HFFc6 (cell line): ENCODE measurements around the gene COQ3. TPM values are rescaled to one million over a fixed set of nuclear protein-coding genes. Genes with fewer than 3 reads are reported as not detected.
A peak's percentile ranks its signal among the peaks of the same experiment; 100 is the strongest.

ENCODE experiments used
- DNase-seq: peaks from one replicate; pipeline ENCODE4 v3.0.0-alpha.2; 2018
- H3K27ac Mint-ChIP-seq: 2 replicates; pipeline ENCODE4 v1.8.0; 2020; ENCODE audit warnings: mild to moderate bottlenecking, mixed read lengths
- H3K27me3 Mint-ChIP-seq: 2 replicates; pipeline ENCODE4 v1.8.0; 2021; ENCODE audit warnings: mild to moderate bottlenecking, moderate library complexity, mixed read lengths; ENCODE audit not compliant: insufficient read depth
- H3K36me3 Mint-ChIP-seq: 2 replicates; pipeline ENCODE4 v1.8.0; 2021; ENCODE audit warnings: low read depth, mixed read lengths
- H3K4me1 Mint-ChIP-seq: 2 replicates; pipeline ENCODE4 v1.8.0; 2020; ENCODE audit warnings: low read depth, mixed read lengths
- H3K4me3 Mint-ChIP-seq: 2 replicates; pipeline ENCODE4 v1.8.0; 2020; ENCODE audit warnings: mild to moderate bottlenecking, moderate library complexity, mixed read lengths
- H3K9me3 Mint-ChIP-seq: 2 replicates; pipeline ENCODE4 v1.8.0; 2020; ENCODE audit warnings: mild to moderate bottlenecking, mixed read lengths
- CTCF ChIP-seq: fragments of 200-600 bp; sonication (generic); IDR thresholded peaks from 2 replicates; pipeline ENCODE4 v1.5.0; 2021; ENCODE audit warnings: antibody characterized with exemption, mild to moderate bottlenecking
- total RNA-seq, 6 experiments: library from RNA; stranded (reverse); fragmentation: NEBNext Ultra II Directional; extraction: Animal tissue kit (Norgen Biotek cat#: 25700); gene quantifications; 2 replicates in 1 of 6; 3 replicates in 5 of 6; pipeline ENCODE4 v1.2.3, GENCODE V29; 2021

COQ3 gene
- total RNA-seq, 6 experiments from 2014 or later = 7.3 to 12.8 (median 10.9) TPM

GRCh38 chr6:99422912-99423311 is 28.9 kb upstream of the COQ3 start:
- peaks cover 13% of the 10 kb centered on the region; the same call in 1 of the 2 replicates for H3K36me3 Mint-ChIP-seq
- TF ChIP-seq CTCF = no peak
- no peaks in the 10 kb centered on the region for H3K9me3 Mint-ChIP-seq
- peak overlapping the region; percentile 99 for H3K4me3 Mint-ChIP-seq
- peaks cover 4% of the 10 kb centered on the region; the same call in 1 of the 2 replicates for H3K27me3 Mint-ChIP-seq
- peaks cover 62% of the 10 kb centered on the region for H3K4me1 Mint-ChIP-seq
- no peak for DNase-seq
- no peak overlapping the region for H3K27ac Mint-ChIP-seq

- DNase-seq = no peak
- Mint-ChIP-seq H3K4me3 (no peak overlapping the region), H3K36me3 (peaks cover 16% of the 10 kb centered on the region), H3K27ac (no peak overlapping the region), H3K27me3 (peaks cover 1% of the 10 kb centered on the region; the same call in 1 of the 2 replicates), H3K4me1 (peaks cover 44% of the 10 kb centered on the region), H3K9me3 (no peaks in the 10 kb centered on the region)
- no peak for TF ChIP-seq CTCF
Measured at GRCh38 chr6:99416892-99417767, 23.1 kb upstream of the COQ3 start.

- Mint-ChIP-seq H3K9me3 (no peaks in the 10 kb centered on the region), H3K27me3 (peaks cover 1% of the 10 kb centered on the region; the same call in 1 of the 2 replicates), H3K4me1 (peaks cover 35% of the 10 kb centered on the region), H3K27ac (peak overlapping the region; percentile 65), H3K36me3 (peaks cover 18% of the 10 kb centered on the region), H3K4me3 (peak overlapping the region; percentile 36; the same call in 1 of the 2 replicates)
- DNase-seq = peak; percentile 24
- no peak for TF ChIP-seq CTCF
Measured at GRCh38 chr6:99416226-99416625, 22.2 kb upstream of the COQ3 start.

- H3K9me3 Mint-ChIP-seq = no peaks in the 10 kb centered on the region
- 0 out of 2 replicates have a peak overlapping the region, but pooled peaks have one; percentile 12 for H3K27ac Mint-ChIP-seq
- H3K36me3 Mint-ChIP-seq = peaks cover 24% of the 10 kb centered on the region
- H3K4me3 Mint-ChIP-seq = no peak overlapping the region
- no peak for DNase-seq
- H3K4me1 Mint-ChIP-seq = peaks cover 27% of the 10 kb centered on the region
- H3K27me3 Mint-ChIP-seq = peaks cover 1% of the 10 kb centered on the region; the same call in 1 of the 2 replicates
- TF ChIP-seq CTCF = no peak
Measured at GRCh38 chr6:99415446-99415845, 21.5 kb upstream of the COQ3 start.

- H3K27me3 Mint-ChIP-seq = peaks cover 1% of the 10 kb centered on the region; the same call in 1 of the 2 replicates
- no peak for TF ChIP-seq CTCF
- peaks cover 37% of the 10 kb centered on the region for H3K36me3 Mint-ChIP-seq
- DNase-seq = no peak
- no peaks in the 10 kb centered on the region for H3K9me3 Mint-ChIP-seq
- H3K27ac Mint-ChIP-seq = peak overlapping the region; percentile 29
- no peak overlapping the region for H3K4me3 Mint-ChIP-seq
- H3K4me1 Mint-ChIP-seq = peaks cover 18% of the 10 kb centered on the region
Measured at GRCh38 chr6:99412065-99412464, 18.1 kb upstream of the COQ3 start.
